Measurements from ENCODE around the gene RNF130.

RNF130 gene

GRCh38 chr5:180085837-180086236, 14.3 kb upstream of the RNF130 start:
- DNase-seq (ENCODE audit: low spot score), result no peak

GRCh38 chr5:180084638-180085561, 13.3 kb upstream of the RNF130 start:
- no peak for DNase-seq (ENCODE audit: low spot score)

- DNase-seq (ENCODE audit: low spot score), result no peak
Observed at GRCh38 chr5:180083529-180084060, 12.0 kb upstream of the RNF130 start.

- no peak for DNase-seq (ENCODE audit: low spot score)
Observed at GRCh38 chr5:180082633-180083420, 11.3 kb upstream of the RNF130 start.

- DNase-seq (ENCODE audit: low spot score), result no peak
Observed at GRCh38 chr5:180081481-180081880, 9.9 kb upstream of the RNF130 start.

- no peak for DNase-seq (ENCODE audit: low spot score)
Observed at GRCh38 chr5:180080486-180081280, 9.1 kb upstream of the RNF130 start.

GRCh38 chr5:180079702-180080466, 8.3 kb upstream of the RNF130 start:
- DNase-seq (ENCODE audit: low spot score), result no peak

- DNase-seq (ENCODE audit: low spot score), result no peak
Observed at GRCh38 chr5:180078348-180078747, 6.8 kb upstream of the RNF130 start.

- no peak for DNase-seq (ENCODE audit: low spot score)
Observed at GRCh38 chr5:180077594-180078284, 6.2 kb upstream of the RNF130 start.

- no peak for DNase-seq (ENCODE audit: low spot score)
Observed at GRCh38 chr5:180075703-180076102, 4.1 kb upstream of the RNF130 start.

GRCh38 chr5:180074462-180074861, 2.9 kb upstream of the RNF130 start:
- no peak for DNase-seq (ENCODE audit: low spot score)

- no peak for DNase-seq (ENCODE audit: low spot score)
Observed at GRCh38 chr5:180072556-180072955, 997 bp upstream of the RNF130 start.

- no peak for DNase-seq (ENCODE audit: low spot score)
Observed at GRCh38 chr5:180072256-180072548, 643 bp upstream of the RNF130 start.

- no peak for DNase-seq (ENCODE audit: low spot score)
Observed at GRCh38 chr5:180070756-180071530, 616 bp downstream of the RNF130 start.

- DNase-seq (ENCODE audit: low spot score), result no peak
Observed at GRCh38 chr5:180069589-180070247, 1.8 kb downstream of the RNF130 start.

GRCh38 chr5:180068519-180069090, 3.0 kb downstream of the RNF130 start:
- DNase-seq (ENCODE audit: low spot score), result no peak

- DNase-seq (ENCODE audit: low spot score), result no peak
Observed at GRCh38 chr5:180067986-180068385, 3.6 kb downstream of the RNF130 start.

GRCh38 chr5:180060192-180060591, 11.4 kb downstream of the RNF130 start:
- DNase-seq (ENCODE audit: low spot score), result no peak

GRCh38 chr5:180059326-180059725, 12.2 kb downstream of the RNF130 start:
- no peak for DNase-seq (ENCODE audit: low spot score)

All from hematopoietic multipotent progenitor cell treated with erythropoietin and hydrocortisone succinate and interleukin-3 and kit ligand, for 15 days (in vitro differentiated cells).